SU-DHL-6 (cell line): ENCODE results near the gene ELOB.

Experiments used
- CTCF ChIP-seq: fragments of 200-600 bp; sonication (generic); IDR thresholded peaks from one replicate; pipeline ENCODE4 v1.5.1; 2017; ENCODE audit warnings: antibody characterized with exemption, mild to moderate bottlenecking, low read length, moderate library complexity; ENCODE audit not compliant: insufficient read depth, poor library complexity, severe bottlenecking
- EZH2phosphoT487 ChIP-seq: fragments of 200-600 bp; sonication (generic), shearing (Covaris generic); conservative IDR thresholded peaks from 2 replicates; pipeline ENCODE4 v1.6.1; 2018; ENCODE audit warnings: mild to moderate bottlenecking, antibody characterized with exemption, low read length, moderate library complexity, mixed read lengths

GRCh38 chr16:2737238-2737605, 39.9 kb downstream of the ELOB start:
- no peak for TF ChIP-seq CTCF
- no peak for TF ChIP-seq EZH2phosphoT487
